GM15510 (cell line): ENCODE results near the gene OR7D2.
A peak's percentile ranks its signal among the peaks of the same experiment; 100 is the strongest.

Experiments
- POLR2A ChIP-seq: IDR thresholded peaks from 3 replicates; pipeline ENCODE4 v1.6.1; 2011; ENCODE audit warnings: borderline replicate concordance; ENCODE audit not compliant: insufficient read length; ENCODE audit errors: extremely low read depth

The OR7D2 gene

DNA sequence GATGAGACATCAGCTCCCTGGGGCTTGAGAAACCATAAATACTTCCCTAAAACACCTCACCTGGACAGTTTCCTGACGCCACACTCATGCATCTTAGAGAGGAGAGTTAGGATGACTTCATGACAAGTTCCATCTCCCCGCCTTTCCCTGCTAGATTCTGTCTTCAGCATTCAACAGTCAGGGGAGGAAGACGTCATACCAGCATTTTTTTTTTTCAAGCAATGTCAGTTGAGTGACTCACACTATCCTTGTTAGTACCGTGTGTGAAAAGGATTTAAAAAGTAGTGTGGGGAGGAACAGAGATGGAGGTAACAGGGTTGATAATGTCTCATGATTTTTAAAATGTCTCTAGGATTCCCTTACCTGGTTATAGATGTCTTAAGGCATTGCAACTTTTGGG lies at the start of gene OR7D2:
Gene OR7D2, plus strand, starts transcription at position 79 of the 400 bp plus-strand sequence. CDS start 6,803 bp downstream, outside the sequence.
- no peak for TF ChIP-seq POLR2A

DNA sequence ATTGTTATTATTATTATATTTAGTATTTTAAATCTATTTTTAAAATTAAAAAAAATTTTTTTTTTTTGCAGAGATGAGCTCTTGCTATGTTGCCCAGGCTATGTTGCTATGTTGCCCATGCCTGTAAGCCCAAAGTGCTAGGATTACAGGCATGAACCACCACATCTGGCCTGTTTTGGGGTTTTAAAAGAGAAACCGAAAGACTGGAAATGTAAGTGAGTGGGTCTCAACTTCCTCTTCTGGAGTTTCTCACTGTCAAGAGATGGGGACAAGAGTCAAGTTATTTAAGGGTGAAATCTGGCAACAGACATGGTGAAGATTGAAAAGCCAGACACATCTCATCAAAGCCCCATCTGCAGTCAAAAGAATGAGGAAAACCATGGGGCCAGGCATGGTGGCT lies 47.8 kb upstream of the OR7D2 start:
- TF ChIP-seq POLR2A = no peak

DNA sequence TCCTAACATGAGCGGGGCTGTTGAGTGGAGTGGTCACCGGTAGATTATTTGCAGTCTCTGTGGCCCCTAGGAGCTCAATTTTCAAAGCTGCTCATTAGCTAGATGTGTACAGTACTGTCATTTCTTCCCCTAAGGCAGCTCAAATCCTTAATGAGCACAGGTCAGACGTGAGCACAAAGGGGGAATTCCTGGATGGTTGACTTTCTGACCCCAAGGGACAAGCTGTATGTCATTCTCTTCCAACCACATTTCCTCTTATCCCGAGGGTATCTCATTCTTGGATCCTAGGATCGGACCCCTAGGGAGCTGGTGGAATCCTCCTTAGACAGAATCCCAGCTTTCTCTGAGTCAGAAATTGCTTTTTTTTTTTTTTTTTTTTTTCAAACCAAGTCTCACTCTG lies 46.4 kb upstream of the OR7D2 start:
- TF ChIP-seq POLR2A = no peak

DNA sequence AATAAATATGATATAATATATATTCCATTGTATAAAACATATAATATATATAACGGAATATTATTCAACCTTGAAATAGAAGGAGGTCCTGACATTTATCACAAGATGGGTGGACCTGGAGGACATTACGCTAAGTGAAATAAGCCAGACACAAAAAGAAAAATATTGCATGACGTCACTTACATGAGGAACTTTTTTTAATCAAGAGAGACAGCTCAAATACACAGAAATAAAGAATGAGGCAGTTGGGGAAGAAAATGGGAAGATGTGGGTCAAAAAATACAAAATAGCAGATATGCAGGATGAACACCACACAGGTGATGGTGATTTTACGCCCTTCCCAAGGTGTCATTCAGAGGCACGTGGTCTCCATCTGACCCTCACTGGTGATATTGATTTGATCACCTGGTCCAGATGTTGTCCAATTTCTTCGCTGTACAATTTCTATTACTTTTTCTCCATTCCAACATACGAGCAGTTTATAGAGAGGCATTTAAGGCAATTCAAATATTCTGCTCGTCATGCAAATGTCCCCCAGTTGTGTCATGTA lies 39.1 kb upstream of the OR7D2 start:
- TF ChIP-seq POLR2A = no peak

DNA sequence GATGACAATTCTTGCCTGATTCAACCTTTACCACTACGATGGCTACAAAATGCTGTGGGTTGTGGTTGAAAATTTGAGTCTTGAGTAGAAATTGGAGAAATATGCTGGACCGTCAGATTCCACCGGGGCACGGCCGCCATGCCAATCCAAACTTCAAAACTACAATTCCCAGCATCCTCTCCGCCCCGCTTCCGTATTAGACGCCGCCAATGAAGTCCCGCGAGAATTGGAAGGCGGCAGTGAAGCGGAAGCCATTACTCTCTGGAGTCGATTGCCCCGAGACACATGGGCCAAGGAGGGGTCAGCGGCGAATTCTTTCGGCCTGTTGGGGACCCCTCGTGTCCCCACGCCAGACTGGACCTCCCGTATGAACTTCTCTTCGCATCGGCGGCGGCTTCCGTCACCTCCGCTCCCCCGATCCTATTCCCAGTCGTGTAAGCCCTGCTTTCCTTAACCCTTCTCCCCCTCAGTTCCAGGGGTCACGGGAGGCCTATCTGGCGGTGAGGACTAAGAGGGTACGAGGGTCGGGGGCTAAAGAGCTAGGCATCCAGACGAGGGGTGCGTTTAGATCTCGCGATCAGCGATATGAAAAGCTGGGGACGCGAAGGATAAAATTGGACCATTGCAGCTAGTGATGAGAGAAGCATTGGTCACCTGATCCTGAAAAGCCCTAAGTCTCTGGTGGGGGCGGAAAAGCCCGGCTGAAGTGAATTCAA lies 38.5 kb upstream of the OR7D2 start, which contains the start of gene ZNF317:
Gene ZNF317, plus strand, starts transcription at position 239 of the 716 bp plus-strand sequence. CDS start 15,620 bp downstream, outside the sequence.
- peak; percentile 77 for TF ChIP-seq POLR2A

DNA sequence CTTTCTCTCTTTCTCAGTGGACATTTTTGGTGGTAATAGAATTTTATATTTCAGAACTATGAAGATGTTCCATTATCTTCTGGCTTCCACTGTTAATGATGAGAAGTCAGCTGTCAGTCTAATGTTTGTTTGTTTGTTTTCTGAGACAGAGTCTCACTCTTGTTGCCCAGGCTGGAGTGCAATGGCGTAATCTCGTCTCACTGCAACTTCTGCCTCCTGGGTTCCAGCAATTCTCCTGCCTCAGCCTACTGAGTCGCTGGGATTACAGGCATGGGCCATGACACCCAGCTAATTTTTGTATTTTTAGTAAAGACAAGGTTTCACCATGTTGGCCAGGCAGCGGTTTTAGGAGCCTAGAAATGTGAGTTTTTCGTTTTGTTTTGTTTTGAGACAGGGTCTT lies 33.9 kb upstream of the OR7D2 start:
- TF ChIP-seq POLR2A = no peak

DNA sequence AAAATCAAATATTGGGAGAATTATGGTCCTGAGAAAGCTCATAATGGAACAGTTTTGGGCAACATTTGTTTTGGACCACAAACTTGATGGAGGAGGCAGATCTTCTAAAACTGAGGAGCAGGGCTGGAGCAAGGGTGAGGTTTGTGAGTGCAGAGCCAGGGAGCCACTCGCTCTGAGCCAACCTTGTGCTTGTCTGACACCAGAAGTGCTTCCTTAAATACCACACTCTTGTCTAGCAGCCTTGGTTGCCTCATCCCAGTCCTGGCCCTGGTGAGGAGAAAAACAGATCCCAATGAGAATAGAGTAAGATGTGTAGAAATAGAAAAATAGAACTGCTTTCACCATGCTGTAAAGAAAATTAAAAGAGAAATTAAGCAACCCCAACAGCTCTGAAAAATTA lies 31.9 kb upstream of the OR7D2 start:
- TF ChIP-seq POLR2A = no peak

DNA sequence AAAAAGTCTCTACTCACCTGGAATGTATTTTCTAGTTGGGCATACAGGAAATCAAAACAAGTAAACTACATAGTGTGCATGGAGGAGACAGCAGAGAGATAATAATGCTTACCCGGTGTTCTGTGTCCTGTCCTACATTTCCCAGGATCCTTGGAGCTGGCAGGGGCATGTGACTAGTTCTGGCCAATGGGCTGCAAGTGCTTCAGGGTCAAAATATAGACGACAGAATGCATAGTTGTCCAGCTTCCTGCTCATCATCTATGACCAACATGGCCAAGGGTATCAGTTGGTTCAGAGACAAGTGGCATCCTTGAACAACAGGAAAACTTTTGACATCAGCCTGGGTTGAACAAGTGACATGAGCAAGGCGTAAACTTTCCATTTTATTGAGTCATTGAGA lies 30.1 kb upstream of the OR7D2 start:
- TF ChIP-seq POLR2A = no peak

DNA sequence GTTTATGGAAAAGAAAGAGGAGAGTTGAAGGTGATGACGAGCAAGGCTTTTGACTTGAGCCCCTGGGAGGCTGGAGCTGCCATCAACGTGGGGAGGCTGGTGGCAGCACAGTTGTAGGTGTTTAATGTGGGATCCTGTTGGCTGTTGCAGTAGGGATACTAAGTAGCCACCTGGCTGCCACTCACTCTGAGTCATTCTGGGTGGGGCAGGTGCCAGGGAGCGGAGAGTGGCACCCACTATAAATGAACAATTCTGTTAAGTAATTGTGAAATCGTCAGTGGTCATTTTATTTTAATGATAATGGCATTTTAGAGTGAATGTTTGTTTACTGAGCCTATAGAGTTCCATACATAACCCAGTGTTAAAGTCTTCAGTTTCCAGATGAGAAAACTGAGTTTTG lies 28.8 kb upstream of the OR7D2 start:
- no peak for TF ChIP-seq POLR2A

DNA sequence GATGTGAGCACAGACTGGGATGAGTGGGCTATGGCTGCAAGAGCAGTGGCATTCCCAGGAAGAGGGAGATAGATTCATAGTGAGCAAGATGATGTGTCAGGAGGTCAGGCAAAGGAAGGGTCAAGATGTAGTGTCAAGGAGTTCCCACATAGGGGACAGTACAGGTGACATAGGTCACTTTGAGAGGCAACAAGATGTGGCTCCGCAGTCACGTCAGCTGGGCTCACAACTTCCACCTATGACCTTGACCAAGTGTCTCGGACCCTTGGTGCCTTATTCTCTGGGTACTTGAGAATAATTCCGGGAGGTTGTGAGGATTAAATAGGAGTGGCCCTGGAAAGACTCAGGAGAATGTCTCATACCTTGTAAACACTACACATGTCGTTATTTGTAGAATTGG lies 28.1 kb upstream of the OR7D2 start:
- no peak for TF ChIP-seq POLR2A

DNA sequence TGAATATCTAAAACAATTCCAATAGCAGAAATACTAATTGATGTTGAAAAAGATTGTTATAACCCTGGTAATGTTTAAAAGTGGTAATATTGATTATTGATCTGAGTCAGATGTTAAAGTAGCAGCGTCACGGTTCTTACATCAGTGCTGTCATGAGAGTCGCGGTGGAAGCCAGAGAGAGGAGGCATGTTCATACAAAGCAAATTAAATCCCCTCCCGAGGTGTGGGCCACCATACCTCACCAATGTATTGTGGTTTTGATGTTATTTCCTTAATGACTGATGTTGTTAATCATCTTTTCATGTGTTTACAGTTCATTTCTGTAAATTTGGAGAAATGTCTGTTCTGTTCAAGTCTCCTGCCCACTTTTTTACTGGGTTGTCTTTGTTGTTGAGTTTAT lies 27.4 kb upstream of the OR7D2 start:
- TF ChIP-seq POLR2A = no peak

DNA sequence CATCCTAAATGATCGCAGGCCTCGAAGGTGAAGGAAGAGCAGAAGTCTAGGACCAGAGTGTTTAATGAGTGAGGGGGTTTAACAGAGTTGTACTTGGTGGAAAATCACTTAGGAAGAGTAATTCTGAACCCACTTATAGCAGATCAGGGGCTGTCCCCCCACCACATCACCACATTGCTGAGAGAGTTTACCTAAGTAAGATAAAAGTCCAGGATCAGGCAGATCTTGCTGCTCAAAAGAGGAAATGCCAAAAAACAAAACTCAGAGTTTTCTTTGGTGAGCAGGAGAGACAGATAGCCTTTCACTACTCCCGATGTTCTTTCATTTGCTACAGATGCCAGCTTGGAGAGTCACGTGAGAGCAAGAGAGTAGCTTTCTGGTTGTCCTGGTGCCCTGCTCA lies 23.2 kb upstream of the OR7D2 start:
- no peak for TF ChIP-seq POLR2A

DNA sequence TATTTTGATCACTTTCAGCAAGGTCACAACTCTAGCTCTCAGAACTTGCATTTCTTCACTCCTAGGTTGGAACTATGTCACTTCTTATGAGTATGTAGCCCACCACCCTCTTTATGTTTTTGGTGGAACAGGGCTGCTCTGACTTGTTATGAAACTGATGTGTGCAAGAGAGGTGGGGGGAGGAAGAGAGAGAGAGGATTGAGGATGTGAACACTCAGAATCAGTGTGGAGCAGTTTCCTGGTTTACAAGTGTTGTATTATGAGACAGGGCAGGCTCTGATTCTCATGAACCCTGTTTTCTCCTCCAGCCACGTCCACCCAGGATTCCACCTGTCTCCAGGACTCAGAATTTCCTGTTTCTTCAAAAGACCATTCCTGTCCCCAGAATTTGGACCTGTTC lies 22.5 kb upstream of the OR7D2 start:
- TF ChIP-seq POLR2A = no peak

DNA sequence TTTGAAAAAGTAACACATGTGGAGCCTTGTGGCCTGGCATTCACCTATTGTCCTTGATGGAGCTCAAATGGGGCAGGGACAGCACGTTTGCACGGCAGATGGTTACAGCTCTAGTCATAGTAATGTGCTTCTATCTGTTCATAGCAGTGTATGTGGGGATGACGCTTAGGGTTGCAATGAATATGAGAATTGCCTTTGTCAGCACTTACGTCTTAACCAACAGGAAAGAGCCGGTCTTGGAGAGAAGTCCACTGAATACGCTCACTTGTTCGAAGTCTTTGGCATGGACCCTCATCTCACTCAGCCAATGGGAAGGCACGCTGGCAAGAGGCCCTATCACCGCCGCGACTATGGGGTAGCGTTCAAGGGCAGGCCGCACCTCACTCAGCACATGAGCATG lies 18.9 kb upstream of the OR7D2 start:
- TF ChIP-seq POLR2A = no peak

DNA sequence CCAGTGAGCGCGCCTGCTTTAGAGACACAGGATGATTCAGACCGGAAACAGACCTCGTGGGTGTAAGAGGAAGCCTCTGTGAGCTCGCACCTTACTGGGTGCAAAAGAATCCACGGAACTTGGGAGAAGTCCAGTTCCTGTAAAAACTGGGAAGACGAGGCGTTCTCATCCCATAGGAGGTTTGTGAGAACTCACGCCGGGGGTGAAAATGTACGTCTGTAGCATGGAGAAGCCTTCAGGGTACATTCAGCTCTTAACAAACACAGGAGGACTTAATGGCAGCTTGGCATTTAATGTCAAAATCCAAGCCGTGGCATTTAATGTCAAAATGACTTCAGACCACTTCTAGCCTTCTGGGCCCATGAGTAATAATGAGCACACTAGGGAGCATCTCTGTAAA lies 17.4 kb upstream of the OR7D2 start:
- no peak for TF ChIP-seq POLR2A

DNA sequence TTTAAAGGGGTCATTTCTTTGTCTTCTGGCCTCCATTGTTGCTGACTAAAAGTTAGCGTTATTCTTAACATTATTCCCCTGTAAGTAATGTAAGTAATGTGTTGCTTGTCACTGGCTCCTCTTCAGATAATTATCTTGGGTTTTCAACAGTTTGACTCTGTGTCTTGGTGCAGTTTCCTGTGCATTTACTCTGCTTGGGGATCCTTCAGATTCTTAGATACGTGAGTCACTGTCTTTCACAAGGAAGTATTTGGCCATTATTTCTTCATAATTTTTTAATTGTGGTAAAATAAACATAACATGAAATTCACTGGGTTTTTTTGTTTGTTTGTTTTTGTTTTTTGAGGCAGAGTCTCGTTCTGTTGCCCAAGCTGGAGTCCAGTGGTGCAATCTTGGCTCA lies 13.5 kb upstream of the OR7D2 start:
- no peak for TF ChIP-seq POLR2A
